Erythroblast (primary cell): ENCODE results near the gene CRBN.

Experiments
- DNase-seq, 2 experiments: peaks; one replicate each; lab custom pipeline; 2025; lab: John Stamatoyannopoulos, UW
- GATA1 ChIP-seq: IDR thresholded peaks from 2 replicates; pipeline ENCODE4 v1.6.1; 2011; ENCODE audit warnings: low read depth, mild to moderate bottlenecking, control low read depth, low read length, moderate library complexity
- POLR2A ChIP-seq: IDR thresholded peaks from 2 replicates; pipeline ENCODE4 v1.6.1; 2011; ENCODE audit warnings: mild to moderate bottlenecking, low read length

The CRBN gene

GRCh38 chr3:3110749-3111361, 68.6 kb downstream of the CRBN start:
- DNase-seq, result no peak
- TF ChIP-seq POLR2A (no peak), GATA1 (no peak)

GRCh38 chr3:3110299-3110630, 69.2 kb downstream of the CRBN start, which contains the start of gene IL5RA:
Gene IL5RA, minus strand, starts transcription at chr3:3110374. Its CDS starts 5,390 bp downstream, at chr3:3104984.
- TF ChIP-seq POLR2A, result no peak
- no peak for TF ChIP-seq GATA1
- peak; percentile 49 to 70 for DNase-seq

- TF ChIP-seq POLR2A (no peak), GATA1 (no peak)
Measured at GRCh38 chr3:3109407-3110298, 69.8 kb downstream of the CRBN start.

GRCh38 chr3:3107858-3108257, 71.6 kb downstream of the CRBN start:
- no peak for TF ChIP-seq GATA1
- TF ChIP-seq POLR2A, result no peak
- DNase-seq, result no peak

More at GRCh38 chr3:3109407-3110298, 69.8 kb downstream of the CRBN start:
- peak; percentile 48 to 51 for DNase-seq

DNA sequence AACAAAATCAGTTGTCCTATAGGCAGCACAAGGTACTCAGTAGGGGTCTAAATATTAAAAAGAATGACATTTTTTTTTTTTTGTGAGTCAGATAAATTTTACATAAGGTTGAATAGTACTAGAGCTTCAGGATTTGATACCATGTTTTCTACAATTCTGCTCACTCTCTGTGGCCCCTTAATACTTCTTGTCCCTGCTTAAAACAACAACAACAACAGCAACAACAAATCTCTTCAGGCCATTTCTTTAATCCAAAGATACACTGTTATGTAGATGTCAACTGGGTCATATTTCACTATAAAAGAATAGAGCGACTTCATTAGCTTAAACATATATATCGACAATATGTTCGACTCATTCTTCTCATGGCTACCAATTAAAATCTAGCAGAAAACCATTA, 72.3 kb downstream of the CRBN start:
- TF ChIP-seq POLR2A (no peak), GATA1 (no peak)
- no peak for DNase-seq

- TF ChIP-seq POLR2A (no peak), GATA1 (no peak)
- DNase-seq, result no peak
Measured at GRCh38 chr3:3105815-3106214, 73.7 kb downstream of the CRBN start.

DNA sequence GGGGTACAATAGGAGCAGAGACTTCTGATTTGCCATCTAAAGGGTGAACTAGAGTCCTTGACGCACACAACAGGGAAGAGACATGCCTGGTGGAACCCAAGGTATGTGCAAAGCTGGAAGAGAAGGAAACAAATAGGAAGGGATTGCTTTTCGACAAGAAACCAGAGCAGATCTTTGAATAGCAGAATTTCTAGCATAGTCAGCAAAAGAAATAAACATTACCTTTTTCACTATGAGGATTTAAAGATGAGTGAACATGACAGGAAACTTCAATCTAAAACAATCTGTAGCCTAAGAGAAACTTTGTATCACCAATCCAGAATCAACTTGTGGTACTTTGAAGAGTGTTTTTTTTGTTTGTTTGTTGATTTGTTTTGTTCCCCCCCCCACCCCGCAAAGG, 74.2 kb downstream of the CRBN start:
- no peak for TF ChIP-seq GATA1
- TF ChIP-seq POLR2A, result no peak
- DNase-seq, result no peak

DNA sequence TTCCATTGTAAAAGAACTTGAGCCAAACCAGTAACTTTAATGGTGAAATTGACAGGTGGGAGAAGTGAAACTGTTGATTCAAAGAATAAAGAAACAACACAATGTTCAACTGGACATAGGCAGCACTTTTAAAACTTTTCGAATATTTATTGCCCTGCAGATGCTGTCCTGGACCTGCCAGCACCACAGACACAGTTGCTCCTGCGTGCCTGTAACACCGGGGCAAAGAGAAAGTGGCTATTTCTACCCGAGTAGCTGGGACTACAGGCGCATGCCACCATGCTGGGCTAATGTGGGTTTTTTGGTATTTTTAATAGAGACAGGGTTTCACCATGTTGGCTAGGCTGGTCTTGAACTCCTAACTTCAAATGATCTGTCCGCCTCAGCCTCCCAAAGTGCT, 76.7 kb downstream of the CRBN start:
- TF ChIP-seq GATA1 (no peak), POLR2A (no peak)
- DNase-seq, result no peak

GRCh38 chr3:3101660-3102458, 77.6 kb downstream of the CRBN start:
- no peak for TF ChIP-seq POLR2A
- no peak for TF ChIP-seq GATA1
- no peak for DNase-seq
